HFFc6 (cell line): ENCODE measurements around the gene WDR81. TPM values are rescaled to one million over a fixed set of nuclear protein-coding genes. Genes with fewer than 3 reads are reported as not detected.

Source experiments
- DNase-seq: peaks from one replicate; pipeline ENCODE4 v3.0.0-alpha.2; 2018
- H3K27ac Mint-ChIP-seq: 2 replicates; pipeline ENCODE4 v1.8.0; 2020; ENCODE audit warnings: mild to moderate bottlenecking, mixed read lengths
- H3K27me3 Mint-ChIP-seq: 2 replicates; pipeline ENCODE4 v1.8.0; 2021; ENCODE audit warnings: mild to moderate bottlenecking, moderate library complexity, mixed read lengths; ENCODE audit not compliant: insufficient read depth
- H3K36me3 Mint-ChIP-seq: 2 replicates; pipeline ENCODE4 v1.8.0; 2021; ENCODE audit warnings: low read depth, mixed read lengths
- H3K4me1 Mint-ChIP-seq: 2 replicates; pipeline ENCODE4 v1.8.0; 2020; ENCODE audit warnings: low read depth, mixed read lengths
- H3K4me3 Mint-ChIP-seq: 2 replicates; pipeline ENCODE4 v1.8.0; 2020; ENCODE audit warnings: mild to moderate bottlenecking, moderate library complexity, mixed read lengths
- H3K9me3 Mint-ChIP-seq: 2 replicates; pipeline ENCODE4 v1.8.0; 2020; ENCODE audit warnings: mild to moderate bottlenecking, mixed read lengths
- total RNA-seq, 6 experiments: library from RNA; stranded (reverse); fragmentation: NEBNext Ultra II Directional; extraction: Animal tissue kit (Norgen Biotek cat#: 25700); gene quantifications; 2 replicates in 1 of 6; 3 replicates in 5 of 6; pipeline ENCODE4 v1.2.3, GENCODE V29; 2021
- TF ChIP-seq, protein P1 (sequence below): fragments of 200-600 bp; sonication (generic); IDR thresholded peaks from 2 replicates; pipeline ENCODE4 v1.5.0; 2021; ENCODE audit warnings: antibody characterized with exemption, mild to moderate bottlenecking

WDR81 gene
- total RNA-seq, 6 experiments from 2014 or later, result 12.5 to 18.1 (median 13.2) TPM

DNA sequence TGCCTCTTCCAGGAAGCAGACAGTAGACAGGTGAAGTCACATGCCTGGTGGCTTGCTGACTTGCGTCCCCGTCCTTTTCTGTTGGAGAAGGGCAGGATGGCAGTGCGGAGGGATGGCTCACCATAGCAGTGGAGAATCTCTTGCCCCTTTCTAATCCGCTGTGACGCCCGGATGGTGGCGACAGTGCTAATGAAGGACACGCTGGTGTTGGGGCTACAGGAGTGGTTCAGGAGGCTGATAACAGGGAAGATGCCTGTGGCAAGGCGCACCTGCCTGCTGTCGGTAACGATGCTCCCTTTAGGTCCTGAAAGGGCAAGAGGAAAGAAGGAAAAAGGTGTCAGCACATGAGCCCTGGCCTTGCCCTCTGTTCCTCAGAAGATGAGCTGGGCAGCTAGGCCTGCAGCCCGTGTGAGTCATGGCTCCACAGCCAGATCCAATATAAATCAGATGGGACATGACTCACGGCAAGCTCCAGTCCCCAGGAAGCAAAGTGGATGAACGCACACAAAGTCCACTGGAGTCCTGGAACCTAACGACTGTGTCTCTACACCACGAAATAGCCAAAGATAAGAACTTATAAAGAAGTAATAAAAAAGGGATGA lies 62.9 kb downstream of the WDR81 start:
- DNase-seq, result peak; percentile 93
- Mint-ChIP-seq H3K27ac (peak overlapping the region; percentile 90), H3K9me3 (no peaks in the 10 kb centered on the region), H3K4me1 (peaks cover 33% of the 10 kb centered on the region), H3K4me3 (peak overlapping the region; percentile 73), H3K27me3 (no peaks in the 10 kb centered on the region), H3K36me3 (peaks cover 17% of the 10 kb centered on the region; the same call in 1 of the 2 replicates)
- TF ChIP-seq, protein P1, sequence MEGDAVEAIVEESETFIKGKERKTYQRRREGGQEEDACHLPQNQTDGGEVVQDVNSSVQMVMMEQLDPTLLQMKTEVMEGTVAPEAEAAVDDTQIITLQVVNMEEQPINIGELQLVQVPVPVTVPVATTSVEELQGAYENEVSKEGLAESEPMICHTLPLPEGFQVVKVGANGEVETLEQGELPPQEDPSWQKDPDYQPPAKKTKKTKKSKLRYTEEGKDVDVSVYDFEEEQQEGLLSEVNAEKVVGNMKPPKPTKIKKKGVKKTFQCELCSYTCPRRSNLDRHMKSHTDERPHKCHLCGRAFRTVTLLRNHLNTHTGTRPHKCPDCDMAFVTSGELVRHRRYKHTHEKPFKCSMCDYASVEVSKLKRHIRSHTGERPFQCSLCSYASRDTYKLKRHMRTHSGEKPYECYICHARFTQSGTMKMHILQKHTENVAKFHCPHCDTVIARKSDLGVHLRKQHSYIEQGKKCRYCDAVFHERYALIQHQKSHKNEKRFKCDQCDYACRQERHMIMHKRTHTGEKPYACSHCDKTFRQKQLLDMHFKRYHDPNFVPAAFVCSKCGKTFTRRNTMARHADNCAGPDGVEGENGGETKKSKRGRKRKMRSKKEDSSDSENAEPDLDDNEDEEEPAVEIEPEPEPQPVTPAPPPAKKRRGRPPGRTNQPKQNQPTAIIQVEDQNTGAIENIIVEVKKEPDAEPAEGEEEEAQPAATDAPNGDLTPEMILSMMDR, result no peak

Other genes with a start within 250 kb of the WDR81 start
- gene MYO1C, start 232.0 kb upstream of the WDR81 start, total RNA-seq, result 100 to 1,000 TPM; 310 to 400 (median 328) TPM
- gene INPP5K, start 208.1 kb upstream of the WDR81 start, total RNA-seq, result 10 to 100 TPM; 18.2 to 23.5 (median 20.3) TPM
- 10 to 100 TPM; 59.5 to 75.9 (median 67.7) TPM for gene PITPNA, start 161.9 kb upstream of the WDR81 start, total RNA-seq
- 10 to 100 TPM in 1 of 6 experiments, 1 to 10 TPM in 5; 6.4 to 11.2 (median 6.9) TPM for gene SLC43A2, start 95.9 kb upstream of the WDR81 start, total RNA-seq
- under 1 TPM; 0.09 to 0.38 (median 0.21) TPM for gene SCARF1, start 79.0 kb upstream of the WDR81 start, total RNA-seq
- gene RILP, start 74.8 kb upstream of the WDR81 start, total RNA-seq, result 1 to 10 TPM; 4.6 to 6.5 (median 5.0) TPM
- gene PRPF8, start 39.8 kb upstream of the WDR81 start, total RNA-seq, result 100 to 1,000 TPM; 224 to 285 (median 248) TPM
- 1 to 10 TPM; 2.7 to 3.8 (median 3.2) TPM for gene TLCD2, start 14.3 kb upstream of the WDR81 start, total RNA-seq
- gene SERPINF2, start 18.2 kb downstream of the WDR81 start, total RNA-seq, result not detected
- gene SERPINF1, start 37.4 kb downstream of the WDR81 start, total RNA-seq, result 10 to 100 TPM; 12.0 to 46.8 (median 13.2) TPM
- 10 to 100 TPM in 1 of 6 experiments, 1 to 10 TPM in 5; 6.3 to 10.3 (median 8.7) TPM for gene SMYD4, start 105.2 kb downstream of the WDR81 start, total RNA-seq
- gene RPA1, start 105.3 kb downstream of the WDR81 start, total RNA-seq, result 100 to 1,000 TPM in 4 of 6 experiments, 10 to 100 TPM in 2; 83.2 to 111 (median 108) TPM